Stimulated activated CD4-positive, alpha-beta T cell treated with anti-CD3 and anti-CD28 coated beads, TNF-alpha, amount 100 ng/mL, for 1 hour (primary cell): Measurements from ENCODE around the gene UBE2L3.
"Not testable (repeated sequence)": the region's sequence is repeated elsewhere in the genome, so short reads cannot be mapped to it uniquely, and the experiment has no call there.

Experiments
- DNase-seq, 3 donors: peaks; one replicate each; pipeline ENCODE4 v3.0.0-alpha.2; 2020; ENCODE audit warnings: low read depth in 3 of 3, low spot score in 1 of 3

UBE2L3 gene

GRCh38 chr22:21599053-21599893 lies 31.8 kb downstream of the UBE2L3 start:
- DNase-seq: no peak

DNA sequence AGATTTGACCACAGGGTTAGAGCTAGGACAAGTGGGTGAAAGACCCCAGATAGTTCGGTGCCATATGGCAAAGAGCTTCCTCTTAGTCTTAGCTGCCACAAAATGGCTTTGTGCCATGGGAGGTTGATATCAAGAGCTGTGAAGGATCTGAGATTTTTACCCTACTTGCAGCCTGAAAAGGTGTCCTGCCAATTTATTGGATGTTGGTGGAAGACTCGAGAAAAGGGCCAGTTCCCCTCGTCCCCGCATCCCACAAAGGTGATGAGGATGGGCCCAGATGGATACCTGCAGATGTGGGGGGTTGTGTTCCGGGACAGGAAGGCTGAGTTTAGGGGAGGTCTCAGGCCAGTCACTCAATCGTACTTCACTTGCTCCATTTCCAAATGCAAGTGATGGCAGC lies 35.1 kb downstream of the UBE2L3 start:
- DNase-seq: no peak

- DNase-seq: no peak
These were observed 36.5 kb downstream of the UBE2L3 start for GRCh38 chr22:21603973-21604372.

DNA sequence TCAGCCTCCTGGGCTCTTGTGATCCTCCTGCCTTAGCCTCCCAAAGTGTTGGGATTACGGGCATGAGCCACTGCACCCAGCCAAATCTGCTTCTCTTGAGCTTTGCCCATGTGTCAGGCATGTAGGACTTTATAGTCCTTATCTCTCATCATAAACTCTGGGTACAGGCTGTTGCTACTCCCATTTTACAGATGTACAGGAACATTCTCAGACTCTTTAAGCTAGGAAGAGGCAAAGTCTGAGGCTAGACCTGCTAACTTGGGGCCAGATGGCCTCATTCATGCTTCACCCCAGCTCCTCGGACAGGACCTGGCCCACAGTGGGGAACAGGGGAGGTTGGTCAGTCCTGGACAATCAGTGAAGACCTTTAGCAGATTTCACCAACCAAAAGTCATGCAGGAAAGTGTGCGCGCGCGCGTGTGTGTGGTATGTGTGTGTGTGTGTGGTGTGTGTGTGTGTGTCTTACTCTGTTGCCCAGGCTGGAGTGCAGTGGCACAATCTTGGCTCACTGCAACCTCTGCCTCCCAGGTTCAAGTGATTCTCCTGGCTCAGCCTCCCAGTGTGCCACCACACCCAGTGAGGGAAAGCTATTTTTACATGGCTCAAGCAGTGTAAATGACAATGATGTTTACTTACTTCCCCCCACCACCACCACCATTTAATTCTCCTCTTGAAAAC lies 38.5 kb downstream of the UBE2L3 start:
- no peak for DNase-seq

DNA sequence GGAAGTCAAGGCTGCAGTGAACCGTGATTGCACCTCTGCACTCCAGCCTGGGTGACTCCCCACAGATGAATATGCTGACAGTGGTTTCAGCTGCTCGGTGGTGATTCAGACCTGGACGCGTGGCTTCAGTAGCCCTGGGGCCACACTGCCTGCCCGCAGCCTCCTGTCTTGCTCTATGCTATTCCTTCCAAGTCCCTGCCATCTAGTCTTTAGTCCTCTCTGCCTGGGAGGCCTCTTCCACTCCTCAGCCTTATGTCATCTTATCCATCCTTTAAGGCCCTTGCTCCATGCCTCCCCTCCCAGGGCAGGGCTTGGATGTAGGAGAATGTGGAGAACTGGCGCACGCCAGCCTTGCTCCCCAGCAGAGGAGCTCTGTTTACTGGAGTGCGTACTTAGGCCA lies 39.3 kb downstream of the UBE2L3 start:
- no peak for DNase-seq

DNA sequence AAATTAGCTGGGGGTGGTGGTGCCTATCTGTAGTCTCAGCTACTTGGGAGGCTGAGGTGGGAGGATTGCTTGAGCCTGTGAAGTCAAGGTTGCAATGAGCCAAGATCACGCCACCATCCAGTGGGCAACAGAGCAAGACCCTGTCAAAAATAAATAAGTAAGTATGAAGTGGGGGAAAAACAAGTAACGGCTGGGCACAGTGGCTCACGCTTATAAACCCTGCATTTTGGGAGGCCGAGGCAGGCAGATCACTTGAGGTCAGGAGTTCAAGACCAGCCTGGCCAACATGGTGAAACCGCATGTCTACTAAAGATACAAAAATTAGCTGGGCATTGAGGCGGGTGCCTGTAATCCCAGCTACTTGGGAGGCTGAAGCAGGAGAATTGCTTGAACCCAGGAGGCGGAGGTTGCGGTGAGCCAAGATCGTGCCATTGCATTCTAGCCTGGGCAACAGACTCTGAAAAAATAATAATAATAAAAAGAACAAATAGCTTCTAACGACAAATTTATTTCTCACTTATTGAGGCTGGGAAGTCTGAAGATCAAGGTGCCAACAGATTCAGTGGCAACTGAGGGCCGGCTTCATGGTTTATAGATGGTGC lies 42.1 kb downstream of the UBE2L3 start:
- DNase-seq: not testable (repeated sequence)

DNA sequence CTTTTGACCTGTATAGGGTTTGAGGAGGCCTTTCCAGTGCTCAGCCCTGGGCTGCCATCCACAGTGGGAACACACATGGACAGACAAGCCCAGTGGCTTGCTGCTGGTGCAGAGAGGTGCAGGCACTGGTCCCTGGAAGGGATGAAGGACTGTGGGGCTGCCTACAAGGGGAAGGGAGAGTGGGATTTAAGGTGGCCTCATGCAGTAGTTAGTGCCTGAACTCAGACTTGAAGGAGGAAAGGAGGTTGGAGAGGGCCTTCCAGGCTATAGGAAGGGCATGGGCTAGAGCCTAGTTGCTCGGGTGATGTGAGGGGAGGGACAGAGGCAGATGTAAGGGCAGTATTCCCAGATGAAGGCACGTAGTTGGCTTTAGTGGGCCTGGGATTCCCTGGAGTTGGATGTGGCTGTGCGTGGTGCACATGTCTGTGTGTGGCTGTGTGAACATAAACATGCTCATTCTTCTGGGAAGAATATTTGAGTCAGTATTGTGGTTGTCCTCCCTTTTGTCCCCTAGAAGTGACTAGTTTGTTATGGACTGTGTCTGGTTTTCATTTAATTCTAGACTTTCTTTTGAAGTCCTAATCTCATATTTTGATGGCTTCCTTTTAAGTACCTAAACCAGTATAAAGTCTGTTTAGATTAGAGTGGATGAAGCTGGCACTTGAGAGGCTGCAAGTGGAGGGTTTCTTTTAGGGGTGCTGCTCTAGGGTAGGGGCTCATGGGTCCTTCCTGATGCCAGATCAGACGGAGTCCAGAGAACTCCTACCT lies 43.9 kb downstream of the UBE2L3 start:
- no peak for DNase-seq

DNA sequence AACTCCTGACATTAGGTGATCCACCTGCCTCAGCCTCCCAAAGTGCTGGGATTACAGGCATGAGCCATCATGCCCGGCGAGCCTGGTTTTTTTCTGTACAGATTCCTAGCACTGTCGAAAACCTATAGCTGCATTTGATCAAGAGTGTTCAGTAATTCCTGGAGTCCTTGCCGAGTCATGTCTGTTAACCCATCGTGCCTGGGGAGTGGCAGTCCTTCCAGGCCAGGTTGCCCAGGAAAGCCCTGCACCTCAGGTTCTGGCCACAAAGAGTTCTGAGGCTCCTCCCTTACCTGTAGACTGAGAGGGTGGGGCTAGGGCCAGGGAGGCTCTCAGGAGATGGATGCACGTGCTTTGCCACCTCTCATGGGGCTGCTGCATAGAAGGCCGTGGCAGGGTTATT lies 45.3 kb downstream of the UBE2L3 start:
- DNase-seq: no peak

GRCh38 chr22:21613553-21614233 lies 46.2 kb downstream of the UBE2L3 start:
- no peak for DNase-seq

- no peak for DNase-seq
These were observed 48.2 kb downstream of the UBE2L3 start for GRCh38 chr22:21615731-21616130.

- DNase-seq: not testable (repeated sequence)
These were observed 49.8 kb downstream of the UBE2L3 start for GRCh38 chr22:21617337-21617736.

DNA sequence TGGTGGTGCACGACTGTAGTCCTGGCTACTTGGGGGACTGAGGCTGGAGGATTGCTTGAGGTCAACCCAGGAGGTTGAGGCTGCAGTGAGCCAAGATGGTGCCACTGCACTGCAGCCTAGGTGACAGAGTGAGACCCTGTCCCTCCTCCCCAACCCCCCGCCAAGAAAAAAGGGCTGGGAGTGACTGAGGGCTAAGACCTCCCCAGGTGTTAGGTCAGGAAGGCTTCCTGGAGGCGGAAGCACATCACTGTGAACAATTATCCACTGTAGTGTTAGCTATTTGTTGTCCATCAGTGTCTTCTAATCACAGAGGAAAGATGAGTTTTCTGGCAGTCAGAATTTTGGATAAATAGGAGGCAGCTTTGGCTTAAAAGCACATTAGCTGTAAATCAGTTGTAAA lies 53.5 kb downstream of the UBE2L3 start:
- DNase-seq: no peak

DNA sequence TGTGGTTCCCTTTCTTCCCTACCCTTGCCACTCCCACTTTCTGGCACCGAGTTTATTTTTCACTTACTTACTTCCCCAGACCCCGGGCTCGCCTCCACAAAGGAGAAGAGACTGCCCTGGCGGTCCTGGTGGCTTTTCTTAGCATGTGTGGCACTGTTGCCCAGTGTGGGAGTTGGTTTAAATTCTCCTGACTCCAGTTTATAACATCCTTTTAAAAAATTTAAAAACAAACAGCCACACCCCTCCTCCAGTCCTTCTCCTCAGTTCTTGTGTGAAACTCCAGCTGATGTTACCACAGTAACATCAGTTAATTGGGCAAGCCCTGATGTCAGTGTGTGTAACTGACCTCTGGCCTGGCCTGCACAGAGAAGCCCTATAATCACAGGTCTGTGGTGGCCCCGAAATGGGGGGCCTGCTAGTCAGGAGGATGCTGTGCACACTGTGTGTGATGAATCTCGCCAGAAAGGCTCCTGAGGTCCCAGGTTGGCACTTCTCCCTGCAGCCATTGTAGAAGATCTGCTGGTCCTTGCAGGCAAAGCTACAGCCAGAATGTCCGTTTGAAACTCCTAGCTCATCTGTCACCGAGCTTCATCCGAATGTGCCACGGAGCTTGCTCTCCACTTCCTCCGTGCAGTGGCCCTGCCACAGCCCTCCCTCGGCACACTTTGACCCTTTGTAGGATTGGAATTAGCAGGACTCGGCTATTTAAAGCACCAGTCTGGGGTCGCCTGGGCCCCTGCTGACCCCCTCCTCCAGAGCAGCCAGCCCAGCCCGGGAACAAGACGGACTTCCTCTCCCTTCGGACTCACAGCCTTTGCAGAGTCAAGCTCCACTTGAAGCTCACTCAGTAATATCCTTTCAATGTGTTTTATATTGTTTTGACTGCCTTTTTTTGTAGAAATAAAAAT lies 54.8 kb downstream of the UBE2L3 start:
- DNase-seq: no peak

GRCh38 chr22:21622919-21623647 lies 55.6 kb downstream of the UBE2L3 start:
- no peak for DNase-seq

DNA sequence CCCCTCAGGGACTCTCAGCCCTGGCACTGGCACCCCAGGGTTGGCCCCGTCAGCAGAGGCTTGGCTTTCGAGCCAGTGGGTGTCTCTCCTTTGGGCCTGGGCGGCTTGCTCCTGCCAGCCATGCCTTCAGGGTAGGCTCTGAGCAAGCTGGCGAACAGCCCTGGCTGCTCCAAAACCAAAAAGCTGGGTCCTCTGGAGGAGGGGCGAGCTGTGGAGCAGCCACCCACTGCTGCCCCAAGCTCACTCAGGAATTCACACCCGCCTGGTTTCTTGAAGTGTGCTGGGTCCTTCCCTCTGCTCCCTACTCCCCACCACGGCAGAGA lies 56.1 kb downstream of the UBE2L3 start:
- no peak for DNase-seq

DNA sequence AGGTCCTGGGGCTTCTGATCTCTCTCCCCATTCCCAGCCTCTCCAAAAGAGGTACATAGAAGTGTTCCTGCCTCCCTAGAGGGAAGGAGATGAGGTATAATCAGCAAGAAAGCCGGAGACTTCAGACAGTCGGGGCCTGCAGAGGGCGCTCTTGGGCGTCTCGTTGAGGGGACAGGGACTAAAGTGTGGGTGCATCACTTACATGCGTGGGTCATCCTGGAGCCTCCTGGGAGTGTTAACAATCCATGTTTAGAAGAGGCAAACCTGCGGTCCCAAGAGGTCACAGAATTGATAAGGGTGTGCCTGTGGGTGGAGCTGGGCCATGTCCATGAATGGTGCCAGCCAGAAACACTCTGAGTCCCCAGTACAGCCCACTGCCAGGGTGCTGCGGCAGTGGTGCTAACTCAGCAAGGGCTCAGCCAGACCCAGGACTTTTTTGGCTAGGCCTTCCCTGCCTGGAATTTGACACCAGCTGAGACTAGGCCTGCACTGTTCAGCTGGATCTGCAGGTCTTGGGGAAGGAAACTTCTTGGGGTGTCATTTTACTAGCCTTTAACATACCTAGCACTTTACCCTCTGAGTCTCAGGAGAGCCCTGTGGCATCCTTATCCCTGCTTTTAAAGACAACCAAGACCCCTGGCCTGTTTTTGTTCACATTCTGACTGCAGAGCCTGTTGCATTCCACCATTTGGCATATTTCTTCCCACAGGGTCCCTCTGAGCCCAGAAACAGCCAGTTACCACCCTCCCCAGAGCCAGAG lies 56.8 kb downstream of the UBE2L3 start:
- DNase-seq: peak in 1 of 3 donors; percentile 41

DNA sequence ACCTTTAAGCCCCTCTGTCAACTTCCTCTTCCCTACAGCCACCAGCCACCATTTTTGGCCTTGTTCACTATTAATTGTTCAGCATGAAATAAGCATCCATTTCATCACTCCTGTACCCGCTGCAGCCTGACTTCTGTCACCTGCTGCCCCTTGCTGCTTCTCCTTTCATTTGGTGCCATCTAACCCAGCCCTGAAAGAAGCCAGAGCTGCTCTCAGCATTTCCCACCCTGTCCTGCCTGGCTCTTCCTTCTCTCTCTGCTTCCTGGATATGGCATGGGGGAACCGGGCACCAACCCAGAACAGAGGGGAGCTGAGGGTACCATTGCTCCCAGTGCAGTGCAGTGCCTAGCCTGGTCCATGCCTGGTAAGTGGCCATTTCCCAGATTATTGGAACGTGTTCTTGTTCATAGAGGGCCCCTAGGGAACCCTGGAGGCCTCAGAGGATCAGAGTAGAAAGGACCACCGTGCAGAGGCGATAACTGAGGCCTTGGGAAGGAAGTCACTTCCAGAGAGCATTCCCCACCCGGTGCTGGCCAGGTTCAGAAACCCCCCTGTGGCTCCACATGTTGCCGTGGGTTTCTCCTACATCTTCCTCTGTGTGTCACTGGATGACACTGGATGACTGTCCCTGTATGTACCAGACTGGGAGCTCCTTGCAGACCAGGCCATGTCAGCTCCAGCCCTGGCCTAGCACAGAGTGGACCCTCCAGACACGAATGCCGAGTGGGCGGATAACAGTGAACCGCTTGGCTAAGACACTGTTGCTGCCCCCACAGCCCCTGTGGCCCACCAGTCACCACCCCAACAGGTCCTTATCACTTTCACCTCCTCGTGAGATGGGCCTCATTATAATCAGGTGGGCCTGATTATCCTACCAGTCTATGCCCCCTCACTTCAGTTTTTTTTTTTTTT lies 57.6 kb downstream of the UBE2L3 start:
- DNase-seq: no peak
